ENCODE results near the gene HARS1. TPM values are rescaled to one million over a fixed set of nuclear protein-coding genes. Genes with fewer than 3 reads are reported as not detected.

The HARS1 gene
- total and polyA plus RNA-seq, 2 of the 13 experiments (the other 11 are each of a cell fraction or from before 2014, with no cell fraction given), result 36.9 to 66.2 TPM

DNA sequence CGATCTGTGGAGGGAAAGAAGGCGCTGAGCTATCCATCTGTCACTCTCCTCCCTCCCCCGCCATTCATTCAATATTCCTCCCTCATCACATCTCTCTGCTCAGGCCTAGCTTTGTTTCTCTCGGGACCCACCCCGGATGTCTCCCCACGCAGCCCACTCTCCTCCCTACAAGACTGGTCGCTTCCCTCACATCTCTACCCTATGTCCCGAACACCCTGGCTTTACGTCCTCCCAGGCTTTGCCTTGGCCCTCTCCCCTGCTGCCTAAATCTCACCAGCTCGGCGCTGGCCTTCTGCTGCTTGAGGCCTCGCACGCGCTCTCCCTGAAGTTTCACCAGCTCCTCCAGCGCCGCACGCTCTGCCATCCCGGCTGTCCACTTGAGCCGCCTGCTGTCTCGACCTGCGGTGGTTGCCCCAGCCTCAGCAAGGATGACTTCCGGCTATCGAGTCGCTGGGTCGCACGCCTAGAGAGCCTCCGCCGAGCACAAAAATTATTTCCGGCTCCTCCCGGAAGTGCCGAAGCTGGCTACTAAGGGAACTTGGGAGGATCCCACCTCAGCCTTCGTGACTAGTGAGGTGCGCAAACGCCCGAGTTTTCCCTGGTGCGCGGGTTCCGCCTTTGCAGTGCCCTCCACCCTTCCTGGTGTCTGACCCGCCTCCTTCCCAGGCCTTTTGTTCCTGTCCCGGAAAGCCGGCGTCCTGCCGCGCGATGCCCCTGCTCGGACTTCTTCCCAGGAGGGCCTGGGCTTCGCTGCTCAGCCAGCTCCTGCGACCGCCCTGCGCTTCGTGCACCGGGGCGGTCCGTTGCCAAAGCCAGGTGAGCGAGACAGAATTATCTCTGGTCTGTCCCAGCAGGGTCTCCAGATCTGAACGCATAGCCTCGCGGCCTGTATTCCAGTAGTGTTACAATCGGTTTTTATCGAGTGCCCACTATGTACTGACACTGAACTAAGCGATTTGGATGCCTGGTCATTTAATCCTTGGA is at the start of gene HARS1, which contains the start of gene HARS2 (continued):
- TF ChIP-seq NFE2L2 (IDR thresholded peaks at IDR 0.05; ENCODE audit: low read length) (no peak), ZNF598 (CRISPR knock-in tag; IDR thresholded peaks at IDR 0.05; ENCODE audit: borderline replicate concordance) (peak; percentile 83; the same call in 1 of the 2 replicates), ZNF335 (CRISPR knock-in tag; IDR thresholded peaks at IDR 0.05) (no peak), PHB2 (IDR thresholded peaks at IDR 0.05; ENCODE audit: partially characterized antibody) (no peak), HNRNPL (IDR thresholded peaks at IDR 0.05; ENCODE audit: low read depth, low read length) (peak; percentile 65; the same call in 1 of the 2 replicates), RNF2 (conservative IDR thresholded peaks at IDR 0.05; ENCODE audit: low read depth) (peak; percentile 64; the same call in 1 of the 2 replicates), ZC3H4 (CRISPR knock-in tag; IDR thresholded peaks at IDR 0.05; ENCODE audit: borderline replicate concordance) (no peak), STAT5B (CRISPR knock-in tag; IDR thresholded peaks at IDR 0.05) (0 out of 2 replicates have a peak, but pooled peaks have one; percentile 28), ZNF317 (CRISPR knock-in tag; IDR thresholded peaks at IDR 0.05) (peak; percentile 21; the same call in 1 of the 2 replicates), TCF12 (IDR thresholded peaks at IDR 0.05) (no peak), TCF12 (CRISPR knock-in tag; IDR thresholded peaks at IDR 0.05) (no peak)
- TF ChIP-seq, protein P1, sequence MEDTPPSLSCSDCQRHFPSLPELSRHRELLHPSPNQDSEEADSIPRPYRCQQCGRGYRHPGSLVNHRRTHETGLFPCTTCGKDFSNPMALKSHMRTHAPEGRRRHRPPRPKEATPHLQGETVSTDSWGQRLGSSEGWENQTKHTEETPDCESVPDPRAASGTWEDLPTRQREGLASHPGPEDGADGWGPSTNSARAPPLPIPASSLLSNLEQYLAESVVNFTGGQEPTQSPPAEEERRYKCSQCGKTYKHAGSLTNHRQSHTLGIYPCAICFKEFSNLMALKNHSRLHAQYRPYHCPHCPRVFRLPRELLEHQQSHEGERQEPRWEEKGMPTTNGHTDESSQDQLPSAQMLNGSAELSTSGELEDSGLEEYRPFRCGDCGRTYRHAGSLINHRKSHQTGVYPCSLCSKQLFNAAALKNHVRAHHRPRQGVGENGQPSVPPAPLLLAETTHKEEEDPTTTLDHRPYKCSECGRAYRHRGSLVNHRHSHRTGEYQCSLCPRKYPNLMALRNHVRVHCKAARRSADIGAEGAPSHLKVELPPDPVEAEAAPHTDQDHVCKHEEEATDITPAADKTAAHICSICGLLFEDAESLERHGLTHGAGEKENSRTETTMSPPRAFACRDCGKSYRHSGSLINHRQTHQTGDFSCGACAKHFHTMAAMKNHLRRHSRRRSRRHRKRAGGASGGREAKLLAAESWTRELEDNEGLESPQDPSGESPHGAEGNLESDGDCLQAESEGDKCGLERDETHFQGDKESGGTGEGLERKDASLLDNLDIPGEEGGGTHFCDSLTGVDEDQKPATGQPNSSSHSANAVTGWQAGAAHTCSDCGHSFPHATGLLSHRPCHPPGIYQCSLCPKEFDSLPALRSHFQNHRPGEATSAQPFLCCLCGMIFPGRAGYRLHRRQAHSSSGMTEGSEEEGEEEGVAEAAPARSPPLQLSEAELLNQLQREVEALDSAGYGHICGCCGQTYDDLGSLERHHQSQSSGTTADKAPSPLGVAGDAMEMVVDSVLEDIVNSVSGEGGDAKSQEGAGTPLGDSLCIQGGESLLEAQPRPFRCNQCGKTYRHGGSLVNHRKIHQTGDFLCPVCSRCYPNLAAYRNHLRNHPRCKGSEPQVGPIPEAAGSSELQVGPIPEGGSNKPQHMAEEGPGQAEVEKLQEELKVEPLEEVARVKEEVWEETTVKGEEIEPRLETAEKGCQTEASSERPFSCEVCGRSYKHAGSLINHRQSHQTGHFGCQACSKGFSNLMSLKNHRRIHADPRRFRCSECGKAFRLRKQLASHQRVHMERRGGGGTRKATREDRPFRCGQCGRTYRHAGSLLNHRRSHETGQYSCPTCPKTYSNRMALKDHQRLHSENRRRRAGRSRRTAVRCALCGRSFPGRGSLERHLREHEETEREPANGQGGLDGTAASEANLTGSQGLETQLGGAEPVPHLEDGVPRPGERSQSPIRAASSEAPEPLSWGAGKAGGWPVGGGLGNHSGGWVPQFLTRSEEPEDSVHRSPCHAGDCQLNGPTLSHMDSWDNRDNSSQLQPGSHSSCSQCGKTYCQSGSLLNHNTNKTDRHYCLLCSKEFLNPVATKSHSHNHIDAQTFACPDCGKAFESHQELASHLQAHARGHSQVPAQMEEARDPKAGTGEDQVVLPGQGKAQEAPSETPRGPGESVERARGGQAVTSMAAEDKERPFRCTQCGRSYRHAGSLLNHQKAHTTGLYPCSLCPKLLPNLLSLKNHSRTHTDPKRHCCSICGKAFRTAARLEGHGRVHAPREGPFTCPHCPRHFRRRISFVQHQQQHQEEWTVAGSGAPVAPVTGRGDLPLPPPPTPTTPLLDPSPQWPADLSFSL (CRISPR knock-in tag; IDR thresholded peaks at IDR 0.05), result no peak
- TF ChIP-seq, protein P2, sequence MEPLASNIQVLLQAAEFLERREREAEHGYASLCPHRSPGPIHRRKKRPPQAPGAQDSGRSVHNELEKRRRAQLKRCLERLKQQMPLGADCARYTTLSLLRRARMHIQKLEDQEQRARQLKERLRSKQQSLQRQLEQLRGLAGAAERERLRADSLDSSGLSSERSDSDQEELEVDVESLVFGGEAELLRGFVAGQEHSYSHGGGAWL (CRISPR knock-in tag; IDR thresholded peaks at IDR 0.05), result peak; percentile 87
- TF ChIP-seq, protein P3, sequence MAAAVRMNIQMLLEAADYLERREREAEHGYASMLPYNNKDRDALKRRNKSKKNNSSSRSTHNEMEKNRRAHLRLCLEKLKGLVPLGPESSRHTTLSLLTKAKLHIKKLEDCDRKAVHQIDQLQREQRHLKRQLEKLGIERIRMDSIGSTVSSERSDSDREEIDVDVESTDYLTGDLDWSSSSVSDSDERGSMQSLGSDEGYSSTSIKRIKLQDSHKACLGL (CRISPR knock-in tag; IDR thresholded peaks at IDR 0.05), result peak; percentile 90
- TF ChIP-seq, protein P4, sequence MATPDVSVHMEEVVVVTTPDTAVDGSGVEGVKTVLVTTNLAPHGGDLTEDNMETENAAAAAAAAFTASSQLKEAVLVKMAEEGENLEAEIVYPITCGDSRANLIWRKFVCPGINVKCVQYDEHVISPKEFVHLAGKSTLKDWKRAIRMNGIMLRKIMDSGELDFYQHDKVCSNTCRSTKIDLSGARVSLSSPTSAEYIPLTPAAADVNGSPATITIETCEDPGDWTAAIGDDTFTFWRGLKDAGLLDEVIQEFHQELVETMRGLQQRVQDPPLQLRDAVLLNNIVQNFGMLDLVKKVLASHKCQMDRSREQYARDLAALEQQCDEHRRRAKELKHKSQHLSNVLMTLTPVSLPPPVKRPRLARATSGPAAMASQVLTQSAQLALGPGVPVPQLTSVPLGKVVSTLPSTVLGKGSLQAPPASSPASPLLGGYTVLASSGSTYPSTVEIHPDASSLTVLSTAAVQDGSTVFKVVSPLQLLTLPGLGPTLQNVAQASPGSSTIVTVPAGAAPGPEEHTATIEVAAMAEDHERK (CRISPR knock-in tag; IDR thresholded peaks at IDR 0.05; ENCODE audit: low read depth), result no peak
- TF ChIP-seq, protein P5, sequence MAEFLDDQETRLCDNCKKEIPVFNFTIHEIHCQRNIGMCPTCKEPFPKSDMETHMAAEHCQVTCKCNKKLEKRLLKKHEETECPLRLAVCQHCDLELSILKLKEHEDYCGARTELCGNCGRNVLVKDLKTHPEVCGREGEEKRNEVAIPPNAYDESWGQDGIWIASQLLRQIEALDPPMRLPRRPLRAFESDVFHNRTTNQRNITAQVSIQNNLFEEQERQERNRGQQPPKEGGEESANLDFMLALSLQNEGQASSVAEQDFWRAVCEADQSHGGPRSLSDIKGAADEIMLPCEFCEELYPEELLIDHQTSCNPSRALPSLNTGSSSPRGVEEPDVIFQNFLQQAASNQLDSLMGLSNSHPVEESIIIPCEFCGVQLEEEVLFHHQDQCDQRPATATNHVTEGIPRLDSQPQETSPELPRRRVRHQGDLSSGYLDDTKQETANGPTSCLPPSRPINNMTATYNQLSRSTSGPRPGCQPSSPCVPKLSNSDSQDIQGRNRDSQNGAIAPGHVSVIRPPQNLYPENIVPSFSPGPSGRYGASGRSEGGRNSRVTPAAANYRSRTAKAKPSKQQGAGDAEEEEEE (CRISPR knock-in tag; IDR thresholded peaks at IDR 0.05; ENCODE audit: borderline replicate concordance), result no peak
- TF ChIP-seq, protein P6, sequence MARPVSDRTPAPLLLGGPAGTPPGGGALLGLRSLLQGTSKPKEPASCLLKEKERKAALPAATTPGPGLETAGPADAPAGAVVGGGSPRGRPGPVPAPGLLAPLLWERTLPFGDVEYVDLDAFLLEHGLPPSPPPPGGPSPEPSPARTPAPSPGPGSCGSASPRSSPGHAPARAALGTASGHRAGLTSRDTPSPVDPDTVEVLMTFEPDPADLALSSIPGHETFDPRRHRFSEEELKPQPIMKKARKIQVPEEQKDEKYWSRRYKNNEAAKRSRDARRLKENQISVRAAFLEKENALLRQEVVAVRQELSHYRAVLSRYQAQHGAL (CRISPR knock-in tag; IDR thresholded peaks at IDR 0.05; ENCODE audit: not compliant biosample characterization), result peak; percentile 87
